BJ (cell line): Measurements from ENCODE around the gene PHACTR1. TPM values are rescaled to one million over a fixed set of nuclear protein-coding genes. Genes with fewer than 3 reads are reported as not detected.

Source experiments
- CTCF ChIA-PET: fragments of 350-600 bp; formaldehyde crosslinking; extraction: SDS; loops from one replicate; lab custom pipeline; 2021; ENCODE audit warnings: antibody characterized with exemption, inconsistent platforms; lab: Yijun Ruan, JAX
- POLR2A ChIA-PET: fragments of 300-600 bp; sonication (Branson Sonifier 250); formaldehyde crosslinking; extraction: SDS; loops from one replicate; lab custom pipeline; 2021; ENCODE audit warnings: antibody characterized with exemption; lab: Charles Lee
- DNase-seq: peaks from one replicate; pipeline ENCODE4 v3.0.0-alpha.2; 2011; ENCODE audit warnings: low read depth
- H3K27me3 ChIP-seq: 2 replicates; pipeline ENCODE4 v1.6.0; 2011; ENCODE audit warnings: low read length; ENCODE audit not compliant: control insufficient read depth, insufficient read depth
- H3K36me3 ChIP-seq: 2 replicates; pipeline ENCODE4 v1.5.1; 2011; ENCODE audit warnings: low read length; ENCODE audit not compliant: control insufficient read depth, insufficient read depth
- H3K4me3 ChIP-seq: 2 replicates; pipeline ENCODE4 v1.5.1; 2011; ENCODE audit warnings: low read depth, mild to moderate bottlenecking, control low read depth, low read length
- CTCF ChIP-seq: IDR thresholded peaks from 2 replicates; pipeline ENCODE4 v1.5.1; 2011; ENCODE audit warnings: low read depth, mild to moderate bottlenecking, control low read depth, inconsistent platforms, low read length, moderate library complexity; ENCODE audit not compliant: insufficient read depth
- polyA plus RNA-seq: library from polyadenylated mRNA; depleted of rRNA; stranded (reverse); fragments of >200 nt; gene quantifications from 2 replicates; pipeline ENCODE4 v1.2.3, GENCODE V29; 2011
- small RNA-seq: library from RNA; depleted of rRNA; stranded (forward); fragments of <200 nt; gene quantifications from one replicate; pipeline ENCODE3, GENCODE V24; 2012; ENCODE audit warnings: low replicate concordance, low read depth; ENCODE audit not compliant: insufficient read length

Gene PHACTR1
- polyA plus RNA-seq, 1 experiment = 0.40 TPM

GRCh38 chr6:13332349-13332706, 615.8 kb downstream of the PHACTR1 start:
- ChIA-PET CTCF (interaction anchor here (0.6 to 8.5 kb wide), 12 partner anchors 16 to 429 kb away, joined by 3 to 147 read pairs (median 4); no protein-coding TSS in a partner anchor), POLR2A (no interaction called here)
- TF ChIP-seq CTCF = no peak
- DNase-seq = no peak
- Histone ChIP-seq H3K4me3 (no peak overlapping the region), H3K36me3 (no peaks in the 10 kb centered on the region), H3K27me3 (no peaks in the 10 kb centered on the region)

GRCh38 chr6:13334953-13335352, 618.4 kb downstream of the PHACTR1 start:
- CTCF ChIA-PET = interaction anchor here (1.1 to 8.5 kb wide), 7 partner anchors 20 to 423 kb away, joined by 3 to 147 read pairs (median 14); partner anchors contain the start of gene SIRT5
- DNase-seq = no peak
- no peaks in the 10 kb centered on the region for H3K36me3 ChIP-seq
- TF ChIP-seq CTCF = no peak
- POLR2A ChIA-PET = no interaction called here
- no peak overlapping the region for H3K4me3 ChIP-seq
- H3K27me3 ChIP-seq = no peaks in the 10 kb centered on the region; the same call in 1 of the 2 replicates

GRCh38 chr6:13336553-13336952, 620.0 kb downstream of the PHACTR1 start:
- Histone ChIP-seq H3K36me3 (no peaks in the 10 kb centered on the region), H3K27me3 (peaks cover 2% of the 10 kb centered on the region), H3K4me3 (no peak overlapping the region)
- ChIA-PET CTCF (interaction anchor here (1.4 to 2.2 kb wide), 5 partner anchors 19 to 279 kb away, joined by 3 to 14 read pairs (median 6); partner anchors contain the start of gene NOL7), POLR2A (no interaction called here)
- peak; percentile 85 for DNase-seq
- peak; percentile 86 for TF ChIP-seq CTCF

- no peak for DNase-seq
- CTCF ChIA-PET = interaction anchor here (0.8 to 2.2 kb wide), 9 partner anchors 11 to 278 kb away, joined by 3 to 14 read pairs (median 4); partner anchors contain the start of genes NOL7 and SIRT5
Measured at GRCh38 chr6:13338038-13338437, 621.5 kb downstream of the PHACTR1 start.

More at GRCh38 chr6:13338038-13338437, 621.5 kb downstream of the PHACTR1 start:
- POLR2A ChIA-PET = no interaction called here
- H3K27me3 ChIP-seq = peaks cover 3% of the 10 kb centered on the region
- H3K36me3 ChIP-seq = no peaks in the 10 kb centered on the region
- TF ChIP-seq CTCF = no peak
- H3K4me3 ChIP-seq = no peak overlapping the region

Small RNA genes within 50 kb of the gene (small RNA-seq; reads per million reads assigned to genes)
- 7.4 reads per million, percentile 71 among the genes with 10 or more reads in this experiment for gene RNU1-11P
